HG02852 (cell line): ENCODE results near the gene SPRR3.

Source experiments
- ATAC-seq: cut with Tn5 transposase; IDR thresholded peaks from one replicate; pipeline ENCODE4 v1.9.1; 2021; ENCODE audit warnings: mild to moderate bottlenecking, moderate library complexity; ENCODE audit not compliant: unreplicated experiment

The SPRR3 gene

GRCh38 chr1:153049211-153049610, 47.7 kb downstream of the SPRR3 start:
- no peak for ATAC-seq
